Endothelial cell of umbilical vein (primary cell): Measurements from ENCODE around the gene RAB11FIP3. TPM values are rescaled to one million over a fixed set of nuclear protein-coding genes. Genes with fewer than 3 reads are reported as not detected.

Experiments used
- BruUV-seq: library from RNA; stranded (reverse); fragments of 400-500 nt; replicated peaks from 2 replicates; lab custom pipeline; 2021; lab: Mats Ljungman, UMichigan
- CTCF ChIA-PET: fragments of 300-600, 350-600 bp; sonication (Branson Sonifier 250); formaldehyde crosslinking; loops from one replicate; lab custom pipeline; 2021; ENCODE audit warnings: antibody characterized with exemption, inconsistent platforms; lab: Charles Lee
- POLR2A ChIA-PET: fragments of 300-600, 350-600 bp; sonication (Branson Sonifier 250); formaldehyde crosslinking; loops from one replicate; lab custom pipeline; 2021; ENCODE audit warnings: antibody characterized with exemption, inconsistent platforms; lab: Charles Lee
- DNase-seq: peaks from one replicate; pipeline ENCODE4 v3.0.0-alpha.2; 2011; ENCODE audit warnings: low read depth, low spot score
- FAIRE-seq: peaks from 2 replicates; lab custom pipeline; 2011; peaks lifted over from hg19 to GRCh38; lab: Jason Lieb, UNC
- H2AFZ ChIP-seq: 2 replicates; pipeline ENCODE4 v1.6.0; 2012; ENCODE audit warnings: low read depth, low read length, control low read depth, inconsistent platforms
- H3K27ac ChIP-seq: 2 replicates; pipeline ENCODE4 v1.5.1; 2011; ENCODE audit warnings: low read depth, mild to moderate bottlenecking, control low read depth, low read length, moderate library complexity; ENCODE audit not compliant: insufficient read depth
- H3K27me3 ChIP-seq, 2 experiments: 2 replicates each; pipeline versions ENCODE4 v1.6.0 to v1.6.1; 2011; ENCODE audit warnings: low read length in 2 of 2, mixed read lengths in 1 of 2; ENCODE audit not compliant: control insufficient read depth in 2 of 2, insufficient read depth in 2 of 2
- H3K36me3 ChIP-seq, 2 experiments: 2 replicates in 1 of 2; 3 replicates in 1 of 2; pipeline ENCODE4 v1.5.1; 2011; ENCODE audit warnings: low read length in 2 of 2, mild to moderate bottlenecking in 1 of 2, moderate library complexity in 1 of 2; ENCODE audit not compliant: control insufficient read depth in 2 of 2, insufficient read depth in 2 of 2; ENCODE audit errors: extremely low read depth in 1 of 2
- H3K4me1 ChIP-seq: 3 replicates; pipeline ENCODE4 v1.5.1; 2011; ENCODE audit warnings: mild to moderate bottlenecking, low read length; ENCODE audit not compliant: control insufficient read depth, insufficient read depth; ENCODE audit errors: extremely low read depth
- H3K4me2 ChIP-seq: 2 replicates; pipeline ENCODE4 v1.6.1; 2011; ENCODE audit warnings: low read length, control low read depth, mixed read lengths; ENCODE audit not compliant: insufficient read depth
- H3K4me3 ChIP-seq, 3 experiments: fragments of 200-600 bp in 1 of 3; sonication (generic), shearing (Covaris generic) in 1 of 3; replicated peaks in 1 of 3; 2 replicates each; pipeline ENCODE4 v1.5.1; 2011 to 2016; ENCODE audit warnings: control low read depth in 3 of 3, low read length in 3 of 3, mild to moderate bottlenecking in 2 of 3, inconsistent platforms in 1 of 3, low read depth in 1 of 3, moderate library complexity in 1 of 3; ENCODE audit not compliant: insufficient read depth in 1 of 3
- H3K79me2 ChIP-seq: 2 replicates; pipeline ENCODE4 v1.6.0; 2012; ENCODE audit warnings: low read length, inconsistent platforms; ENCODE audit not compliant: control insufficient read depth, insufficient read depth
- H3K9ac ChIP-seq: replicated peaks from 2 replicates; pipeline ENCODE3; 2011; ENCODE audit warnings: low read length, control low read depth; ENCODE audit not compliant: insufficient read depth; ENCODE audit errors: extremely low read depth
- H3K9me1 ChIP-seq: replicated peaks from 3 replicates; pipeline ENCODE4 v1.6.0; 2011; ENCODE audit warnings: mild to moderate bottlenecking, low read length; ENCODE audit not compliant: control insufficient read depth, insufficient read depth; ENCODE audit errors: extremely low read depth
- H3K9me3 ChIP-seq: replicated peaks from 2 replicates; pipeline ENCODE4 v1.5.1; 2012; ENCODE audit warnings: low read length, inconsistent platforms; ENCODE audit not compliant: control insufficient read depth, insufficient read depth
- H4K20me1 ChIP-seq: replicated peaks from 2 replicates; pipeline ENCODE3; 2011; ENCODE audit warnings: mild to moderate bottlenecking, low read length; ENCODE audit not compliant: control insufficient read depth, insufficient read depth; ENCODE audit errors: extremely low read depth
- EZH2 ChIP-seq: IDR thresholded peaks from 2 replicates; pipeline ENCODE4 v1.6.1; 2012; ENCODE audit warnings: borderline replicate concordance, low read depth, mild to moderate bottlenecking, moderate library complexity, low read length, inconsistent platforms; ENCODE audit not compliant: severe bottlenecking
- FOS ChIP-seq: IDR thresholded peaks from 2 replicates; pipeline ENCODE4 v1.6.1; 2011; ENCODE audit warnings: mild to moderate bottlenecking, low read length, moderate library complexity, borderline replicate concordance; ENCODE audit not compliant: insufficient read depth
- GATA2 ChIP-seq: IDR thresholded peaks from 2 replicates; pipeline ENCODE4 v1.7.0; 2011; ENCODE audit warnings: low read depth, mild to moderate bottlenecking, moderate library complexity, mixed read lengths, low read length; ENCODE audit not compliant: insufficient read length, insufficient read depth
- JUN ChIP-seq: IDR thresholded peaks from 2 replicates; pipeline ENCODE4 v1.6.1; 2011; ENCODE audit warnings: borderline replicate concordance, low read depth; ENCODE audit not compliant: insufficient read length, insufficient read depth
- MYC ChIP-seq: IDR thresholded peaks from one replicate; pipeline ENCODE4 v1.6.1; 2011; ENCODE audit warnings: mild to moderate bottlenecking, low read depth, low read length
- POLR2A ChIP-seq: IDR thresholded peaks from 2 replicates; pipeline ENCODE4 v1.6.1; 2012; ENCODE audit warnings: low read depth, mild to moderate bottlenecking, control low read depth, low read length
- POLR2AphosphoS5 ChIP-seq: IDR thresholded peaks from 2 replicates; pipeline ENCODE4 v1.6.1; 2012; ENCODE audit warnings: low read depth, mild to moderate bottlenecking, control low read depth, low read length, moderate library complexity; ENCODE audit not compliant: insufficient read depth
- dilution Hi-C: fragments of 300-500 bp; cut with MboI; formaldehyde crosslinking; loops from one replicate; pipeline ENCODE4 v1.15.0; 2019; ENCODE audit warnings: low sequenced_read_pairs; ENCODE audit not compliant: extremely low pct_ligation_motif_present
- intact Hi-C: fragments of 100-400 bp; cut with micrococcal nuclease; formaldehyde crosslinking; loops from one replicate; pipeline ENCODE4 v1.10.0; 2022
- polyA plus RNA-seq, 4 experiments: library from polyadenylated mRNA; depleted of rRNA in 3 of 4; stranded (reverse) in 3 of 4; unstranded in 1 of 4; fragments of >200 nt; gene quantifications; 2 replicates each; pipeline versions ENCODE4 v1.2.1 to v1.2.3, GENCODE V29; 2011 to 2012; ENCODE audit warnings: missing spikeins in 1 of 4
- total RNA-seq: library from RNA; stranded (reverse); gene quantifications from 2 replicates; pipeline ENCODE4 v1.2.3, GENCODE V29; 2021
- TF ChIP-seq, protein P1 (sequence below): IDR thresholded peaks from 2 replicates; pipeline ENCODE4 v1.6.1; 2011; ENCODE audit not compliant: insufficient read depth, insufficient read length
- TF ChIP-seq, protein P2 (sequence below), 2 donors: IDR thresholded peaks; 1 replicate in 1 of 2; 2 replicates in 1 of 2; pipeline ENCODE4 v1.5.1; 2011; ENCODE audit warnings: low read length in 2 of 2, mild to moderate bottlenecking in 2 of 2, moderate library complexity in 2 of 2, control low read depth in 1 of 2, inconsistent platforms in 1 of 2, low read depth in 1 of 2; ENCODE audit not compliant: insufficient read depth in 1 of 2; ENCODE audit errors: extremely low read depth in 1 of 2

The RAB11FIP3 gene
- total and polyA plus RNA-seq, 2 donors (not counting 3 experiments of a cell fraction or from before 2014, with no cell fraction given) = 20.5 to 75.9 TPM

DNA sequence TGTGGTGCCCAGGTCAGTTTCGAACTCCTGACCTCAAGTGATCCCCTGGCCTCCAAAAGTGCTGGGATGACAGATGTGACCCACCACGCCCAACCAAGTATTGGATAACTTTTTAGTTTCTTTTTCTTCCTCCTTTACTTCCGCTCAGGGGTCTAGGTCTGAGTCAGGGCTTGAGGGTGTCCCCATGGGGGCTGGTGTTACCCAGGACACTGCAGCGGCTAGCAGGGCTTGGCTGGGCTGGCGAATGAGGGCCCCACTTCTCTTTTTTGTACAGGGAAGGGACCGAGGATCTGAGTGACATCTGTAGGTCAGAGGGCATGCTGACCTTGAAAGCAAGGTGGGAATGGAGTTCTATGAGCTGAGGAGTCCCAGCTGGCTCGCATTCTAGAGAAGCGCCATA, 24.9 kb downstream of the RAB11FIP3 start:
- Histone ChIP-seq H3K79me2 (peaks cover 28% of the 10 kb centered on the region), H2AFZ (no peak overlapping the region), H3K36me3 (no peaks in the 10 kb centered on the region), H3K9ac (no peak overlapping the region), H3K9me3 (no peaks in the 10 kb centered on the region), H3K9me1 (no peaks in the 10 kb centered on the region), H3K27ac (no peak overlapping the region), H3K4me1 (no peaks in the 10 kb centered on the region), H3K27me3 (no peaks in the 10 kb centered on the region), H3K4me3 (no peak overlapping the region), H4K20me1 (no peaks in the 10 kb centered on the region), H3K4me2 (no peak overlapping the region)
- BruUV-seq = no TSS peak
- intact Hi-C loops (no loop called here), dilution Hi-C loops (no loop called here)
- POLR2A ChIA-PET = no interaction called here
- no peak for TF ChIP-seq MYC
- TF ChIP-seq, protein P1, sequence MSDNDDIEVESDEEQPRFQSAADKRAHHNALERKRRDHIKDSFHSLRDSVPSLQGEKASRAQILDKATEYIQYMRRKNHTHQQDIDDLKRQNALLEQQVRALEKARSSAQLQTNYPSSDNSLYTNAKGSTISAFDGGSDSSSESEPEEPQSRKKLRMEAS = no peak
- no peak for TF ChIP-seq EZH2
- TF ChIP-seq POLR2A = no peak
- TF ChIP-seq JUN = no peak
- no peak for TF ChIP-seq GATA2
- TF ChIP-seq, protein P2, sequence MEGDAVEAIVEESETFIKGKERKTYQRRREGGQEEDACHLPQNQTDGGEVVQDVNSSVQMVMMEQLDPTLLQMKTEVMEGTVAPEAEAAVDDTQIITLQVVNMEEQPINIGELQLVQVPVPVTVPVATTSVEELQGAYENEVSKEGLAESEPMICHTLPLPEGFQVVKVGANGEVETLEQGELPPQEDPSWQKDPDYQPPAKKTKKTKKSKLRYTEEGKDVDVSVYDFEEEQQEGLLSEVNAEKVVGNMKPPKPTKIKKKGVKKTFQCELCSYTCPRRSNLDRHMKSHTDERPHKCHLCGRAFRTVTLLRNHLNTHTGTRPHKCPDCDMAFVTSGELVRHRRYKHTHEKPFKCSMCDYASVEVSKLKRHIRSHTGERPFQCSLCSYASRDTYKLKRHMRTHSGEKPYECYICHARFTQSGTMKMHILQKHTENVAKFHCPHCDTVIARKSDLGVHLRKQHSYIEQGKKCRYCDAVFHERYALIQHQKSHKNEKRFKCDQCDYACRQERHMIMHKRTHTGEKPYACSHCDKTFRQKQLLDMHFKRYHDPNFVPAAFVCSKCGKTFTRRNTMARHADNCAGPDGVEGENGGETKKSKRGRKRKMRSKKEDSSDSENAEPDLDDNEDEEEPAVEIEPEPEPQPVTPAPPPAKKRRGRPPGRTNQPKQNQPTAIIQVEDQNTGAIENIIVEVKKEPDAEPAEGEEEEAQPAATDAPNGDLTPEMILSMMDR (IDR thresholded peaks at IDR 0.05; ENCODE audit: extremely low read depth in 1 of 2, insufficient read depth in 1 of 2, low read depth in 1 of 2, low read length in 2 of 2) = no peak
- TF ChIP-seq FOS = no peak
- no peak for TF ChIP-seq POLR2AphosphoS5
- FAIRE-seq = no peak
- CTCF ChIA-PET = no interaction called here
- no peak for DNase-seq
